GM19351 (cell line): ENCODE results near the gene LAMTOR2.
"Not testable (repeated sequence)": the region's sequence is repeated elsewhere in the genome, so short reads cannot be mapped to it uniquely, and the experiment has no call there.

ENCODE experiments used
- ATAC-seq: cut with Tn5 transposase; IDR thresholded peaks from one replicate; pipeline ENCODE4 v1.9.1; 2021; ENCODE audit warnings: mild to moderate bottlenecking, moderate library complexity; ENCODE audit not compliant: unreplicated experiment

The LAMTOR2 gene

GRCh38 chr1:156054500-156055280 lies at the start of gene LAMTOR2:
TSS of gene LAMTOR2 (plus strand) at chr1:156054782. CDS start at chr1:156054890, 108 bp downstream.
- peak; percentile 75 for ATAC-seq

DNA sequence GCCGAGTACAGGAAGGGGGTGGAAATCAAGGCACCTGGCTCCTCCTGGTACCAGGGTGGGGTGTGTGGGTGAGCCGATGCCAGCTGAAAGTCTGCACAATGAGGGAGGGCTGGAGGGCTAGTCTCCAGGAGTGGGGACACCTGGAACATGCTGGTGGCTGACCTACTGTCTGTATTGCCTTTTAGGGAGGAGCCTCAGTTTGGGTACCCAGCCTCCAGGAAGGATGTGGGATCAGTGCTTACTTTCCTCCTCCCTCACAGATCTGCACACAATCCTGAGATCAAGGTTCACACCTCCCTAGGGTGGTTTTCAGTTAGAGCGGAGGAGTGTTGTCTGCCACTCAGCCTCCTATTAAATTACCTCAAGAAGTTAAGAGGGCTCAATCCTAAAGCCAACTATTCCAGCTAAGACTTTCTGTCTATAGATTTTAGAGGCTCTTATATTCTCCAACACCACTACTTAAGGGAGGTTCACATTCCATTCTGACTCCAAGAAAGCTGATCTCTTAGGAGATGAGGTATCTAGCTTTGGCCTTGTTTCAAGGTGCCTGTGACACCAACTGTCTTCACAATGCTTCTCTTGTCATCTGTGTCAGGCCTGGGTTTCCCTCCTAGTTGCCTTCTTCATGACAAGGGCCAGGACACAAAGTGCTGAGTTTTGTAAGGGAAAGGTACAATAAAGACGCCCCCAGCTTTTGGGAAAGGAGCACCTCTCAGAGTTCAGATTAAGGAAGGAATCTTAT lies 49.6 kb upstream of the LAMTOR2 start:
- no peak for ATAC-seq

DNA sequence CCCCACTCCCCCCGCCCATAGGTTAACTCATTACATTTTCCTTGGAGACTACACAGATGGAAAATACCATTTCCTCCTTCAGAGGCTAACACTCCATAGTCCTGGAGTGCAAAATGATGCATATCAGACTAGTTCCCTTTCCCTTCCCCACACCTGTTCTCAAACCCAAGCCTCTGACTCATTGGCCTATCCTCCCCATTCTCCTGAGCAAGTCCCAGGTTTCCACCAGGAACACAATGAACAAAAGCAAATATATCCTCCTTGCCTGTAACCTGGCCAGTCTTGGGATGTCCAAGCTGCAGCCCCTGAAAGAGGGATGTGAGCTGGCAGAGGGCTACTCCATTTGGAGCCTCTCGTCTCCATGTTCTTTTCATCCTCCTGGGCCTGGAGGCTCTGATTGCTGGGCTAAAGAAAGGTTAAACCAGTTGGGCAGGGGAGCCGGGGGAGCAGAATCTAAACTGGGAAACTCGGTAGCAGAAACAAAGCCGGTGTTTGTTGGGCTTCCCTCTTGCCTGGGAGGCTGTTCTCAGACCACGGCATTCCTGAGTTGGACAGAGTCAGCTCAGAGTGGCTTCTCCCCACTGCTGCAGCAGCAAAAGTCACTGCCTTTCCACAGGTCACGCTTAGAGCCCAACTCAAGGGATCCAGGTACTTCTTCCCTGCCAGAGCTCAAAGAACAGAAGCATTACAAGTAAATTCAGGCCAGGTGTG lies 47.8 kb upstream of the LAMTOR2 start:
- ATAC-seq: no peak

GRCh38 chr1:156009404-156009803 lies 45.2 kb upstream of the LAMTOR2 start:
- ATAC-seq: no peak

- peak; percentile 84 for ATAC-seq
Measured at GRCh38 chr1:156012051-156012817, 42.3 kb upstream of the LAMTOR2 start.

- ATAC-seq: no peak
Measured at GRCh38 chr1:156014829-156015228, 39.8 kb upstream of the LAMTOR2 start.

GRCh38 chr1:156019946-156020292 lies 34.7 kb upstream of the LAMTOR2 start:
- no peak for ATAC-seq

- ATAC-seq: peak; percentile 99
Measured at GRCh38 chr1:156020293-156021092, 34.1 kb upstream of the LAMTOR2 start, which contains the start of gene SSR2. TSS of gene SSR2 (minus strand) at chr1:156020951. CDS start at chr1:156020167, 784 bp downstream.

GRCh38 chr1:156021093-156021428 lies 33.5 kb upstream of the LAMTOR2 start:
- ATAC-seq: no peak

GRCh38 chr1:156021954-156022353 lies 32.6 kb upstream of the LAMTOR2 start:
- no peak for ATAC-seq

DNA sequence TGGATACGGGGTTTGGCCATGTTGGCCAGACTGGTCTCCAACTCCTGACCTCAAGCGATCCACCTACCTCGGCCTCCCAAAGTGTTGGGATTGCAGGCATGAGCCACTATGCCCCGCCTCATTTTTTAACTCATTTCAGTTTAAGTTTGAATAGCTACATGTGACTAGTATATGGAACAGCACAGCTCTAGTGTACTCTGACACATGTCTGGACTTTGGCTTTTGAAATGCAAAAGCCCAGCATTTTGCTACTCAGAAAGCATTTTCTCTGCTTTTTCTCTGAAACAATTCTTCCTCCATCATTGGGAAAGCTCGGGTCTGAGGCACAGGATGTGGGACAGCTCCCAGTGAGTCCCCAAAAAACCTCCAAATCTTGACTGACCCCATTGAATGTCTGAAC lies 29.8 kb upstream of the LAMTOR2 start:
- no peak for ATAC-seq

DNA sequence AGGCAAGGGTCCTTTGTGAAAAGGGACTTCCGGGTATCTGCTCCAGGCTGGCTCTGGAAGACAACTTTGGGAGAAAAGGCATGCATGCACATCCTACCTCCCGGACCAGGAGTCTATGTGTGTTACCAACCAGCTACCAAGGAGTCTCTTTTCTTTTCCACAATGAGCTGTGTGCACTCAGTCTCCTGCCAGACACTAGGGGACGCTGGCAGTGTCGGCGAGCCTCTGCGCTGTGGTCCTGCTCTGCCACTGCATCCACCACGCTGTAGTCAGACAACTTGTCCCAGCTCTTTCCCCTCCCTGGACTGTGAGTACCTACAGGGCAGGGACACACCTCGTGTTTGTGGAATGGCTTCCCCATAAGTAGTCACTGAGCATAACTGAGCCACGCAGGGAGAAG lies 28.7 kb upstream of the LAMTOR2 start:
- no peak for ATAC-seq

- no peak for ATAC-seq
Measured at GRCh38 chr1:156026588-156026987, 28.0 kb upstream of the LAMTOR2 start.

GRCh38 chr1:156033011-156033410 lies 21.6 kb upstream of the LAMTOR2 start:
- no peak for ATAC-seq

DNA sequence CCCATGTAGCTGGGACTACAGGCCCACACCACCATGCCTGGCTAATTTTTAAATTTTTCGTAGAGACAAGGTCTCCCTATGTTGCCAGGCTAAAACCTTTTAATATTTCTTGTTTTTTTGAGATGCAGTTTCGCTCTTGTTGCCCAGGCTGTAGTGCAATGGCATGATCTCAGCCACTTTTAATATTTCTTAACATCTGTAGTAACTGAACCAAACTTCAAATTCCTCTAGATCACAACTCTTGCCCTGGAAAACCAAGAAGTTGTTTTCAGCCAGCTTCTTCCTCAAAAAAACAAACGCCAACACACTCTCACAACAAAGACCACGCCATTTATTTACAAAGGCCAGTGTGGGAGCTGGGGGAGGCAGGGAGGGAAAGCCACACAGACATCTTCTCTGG lies 19.6 kb upstream of the LAMTOR2 start:
- not testable (repeated sequence) for ATAC-seq

GRCh38 chr1:156042828-156043227 lies 11.8 kb upstream of the LAMTOR2 start:
- ATAC-seq: no peak

GRCh38 chr1:156045076-156045475 lies 9.5 kb upstream of the LAMTOR2 start:
- no peak for ATAC-seq

DNA sequence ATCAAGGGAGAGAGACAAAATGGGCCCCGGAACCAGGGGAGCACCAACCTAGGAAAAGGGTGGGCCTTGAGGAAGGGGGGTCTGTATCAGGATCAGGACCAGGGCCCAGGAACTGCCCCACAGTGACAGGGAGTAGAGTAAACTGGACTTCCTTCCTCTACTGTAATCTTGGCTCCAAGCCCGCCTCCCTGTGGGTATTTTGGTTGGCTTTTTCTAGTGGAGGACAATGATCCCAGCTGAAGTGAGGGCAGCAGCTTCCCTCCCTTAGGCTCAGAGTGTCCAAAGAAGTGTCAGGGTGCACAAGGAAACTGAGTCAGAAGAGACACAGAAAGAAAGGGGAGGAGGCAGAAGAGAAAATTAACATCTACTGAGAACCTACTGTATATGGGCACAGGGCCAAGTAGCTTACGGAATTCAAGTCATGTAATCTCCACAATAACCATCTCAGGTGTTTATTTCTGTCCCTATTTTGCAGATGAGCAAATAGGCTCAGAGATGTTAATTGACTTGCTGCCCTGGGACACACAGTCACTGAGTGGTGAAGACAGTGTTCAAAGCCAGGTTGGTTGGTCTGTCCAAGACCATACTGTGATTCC lies 5.8 kb upstream of the LAMTOR2 start:
- ATAC-seq: no peak

- no peak for ATAC-seq
Measured at GRCh38 chr1:156050376-156050775, 4.2 kb upstream of the LAMTOR2 start.
